A375 (cell line): ENCODE data around the gene CBX5. TPM values are rescaled to one million over a fixed set of nuclear protein-coding genes. Genes with fewer than 3 reads are reported as not detected.

ENCODE experiments used
- small RNA-seq: library from RNA; depleted of rRNA; stranded (forward); fragments of <200 nt; gene quantifications from one replicate; pipeline ENCODE3, GENCODE V24; 2014
- total RNA-seq: library from RNA; depleted of rRNA; stranded (reverse); fragments of >200 nt; shearing (Covaris generic); gene quantifications from 2 replicates; pipeline ENCODE4 v1.2.3, GENCODE V29; 2014; rRNA removed

The CBX5 gene
- 41.9 and 47.0 TPM in 2 replicates for total RNA-seq

DNA sequence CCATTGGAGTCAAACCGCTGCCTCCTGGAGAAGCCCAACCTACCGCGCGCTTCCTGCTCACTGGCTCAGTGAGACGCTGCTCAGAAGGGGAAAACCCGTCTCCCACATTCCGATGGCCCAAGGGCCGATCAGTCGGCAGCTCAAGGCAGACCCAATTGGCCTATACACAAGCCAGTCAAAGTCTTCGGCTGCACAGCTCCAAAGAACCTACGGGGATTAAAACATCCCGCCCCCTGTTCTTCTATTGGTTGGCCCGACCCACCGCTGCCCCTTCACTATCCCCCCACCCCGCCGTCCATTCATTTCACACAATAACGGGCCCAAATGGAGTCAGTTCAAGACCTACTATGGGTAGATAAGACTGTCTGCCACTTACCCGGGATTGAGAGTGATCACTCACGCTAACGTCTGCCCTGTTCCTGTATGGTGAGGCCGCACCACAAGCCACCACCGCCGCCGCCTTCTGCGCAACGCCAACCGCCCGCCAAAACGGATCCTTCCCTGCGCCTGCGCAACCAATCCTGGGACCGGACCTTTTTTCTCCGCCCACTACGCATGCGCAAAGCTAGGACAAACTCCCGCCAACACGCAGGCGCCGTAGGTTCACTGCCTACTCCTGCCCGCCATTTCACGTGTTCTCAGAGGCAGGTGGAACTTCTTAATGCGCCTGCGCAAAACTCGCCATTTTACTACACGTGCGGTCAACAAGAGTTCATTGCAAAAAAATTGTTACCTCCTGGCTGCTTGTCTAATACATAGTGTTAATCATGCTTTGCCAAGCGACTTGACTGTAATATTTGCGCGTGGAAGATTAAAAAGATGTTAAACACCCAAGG is at the start of gene CBX5:
Gene CBX5, minus strand, starts transcription at position 491 of the 836 bp plus-strand sequence. CDS start 22,472 bp downstream, outside the sequence.

DNA sequence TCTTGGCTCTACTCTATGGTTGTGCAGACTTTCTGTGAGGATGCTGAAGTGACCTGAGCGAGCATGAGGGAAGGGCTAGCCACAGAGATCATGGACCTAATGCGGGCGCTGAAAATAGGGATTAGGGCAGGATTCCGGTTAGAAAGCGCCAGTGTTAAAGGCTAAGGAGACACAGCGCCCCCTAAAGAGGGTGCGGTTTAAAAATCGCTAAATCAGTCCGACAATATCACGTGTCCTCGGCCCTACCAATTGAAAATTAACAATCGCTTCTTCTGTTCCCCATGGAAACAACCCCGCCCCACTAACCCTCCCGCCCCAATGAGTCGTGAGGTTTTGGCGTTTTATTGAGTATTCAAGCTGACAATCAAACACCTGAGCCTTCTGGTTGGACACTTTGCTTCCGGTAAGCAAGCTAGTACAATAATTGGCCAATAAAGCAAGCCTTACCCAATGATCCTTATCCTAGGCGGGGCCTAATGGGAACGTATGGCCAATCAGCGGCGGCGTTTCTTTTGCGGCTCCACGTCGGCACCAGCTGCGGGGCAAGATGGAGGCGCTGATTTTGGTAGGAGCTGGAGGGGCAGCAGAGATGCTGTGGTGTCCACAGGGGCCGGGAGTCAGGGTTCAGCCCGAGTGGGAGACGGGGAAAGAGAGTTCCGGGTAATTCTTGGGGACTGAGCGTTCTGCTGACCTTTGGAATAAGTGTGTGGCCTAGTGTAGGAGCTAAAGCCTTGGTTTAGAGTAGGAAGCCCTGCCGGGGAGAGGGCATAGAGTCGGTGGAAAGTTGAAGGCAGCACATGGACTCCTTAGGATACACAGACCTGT is 44.9 kb upstream of the CBX5 start, which contains the start of gene COPZ1:
Gene COPZ1, plus strand, starts transcription at position 515 of the 825 bp plus-strand sequence. Its CDS starts 33 bp downstream, at position 548.

DNA sequence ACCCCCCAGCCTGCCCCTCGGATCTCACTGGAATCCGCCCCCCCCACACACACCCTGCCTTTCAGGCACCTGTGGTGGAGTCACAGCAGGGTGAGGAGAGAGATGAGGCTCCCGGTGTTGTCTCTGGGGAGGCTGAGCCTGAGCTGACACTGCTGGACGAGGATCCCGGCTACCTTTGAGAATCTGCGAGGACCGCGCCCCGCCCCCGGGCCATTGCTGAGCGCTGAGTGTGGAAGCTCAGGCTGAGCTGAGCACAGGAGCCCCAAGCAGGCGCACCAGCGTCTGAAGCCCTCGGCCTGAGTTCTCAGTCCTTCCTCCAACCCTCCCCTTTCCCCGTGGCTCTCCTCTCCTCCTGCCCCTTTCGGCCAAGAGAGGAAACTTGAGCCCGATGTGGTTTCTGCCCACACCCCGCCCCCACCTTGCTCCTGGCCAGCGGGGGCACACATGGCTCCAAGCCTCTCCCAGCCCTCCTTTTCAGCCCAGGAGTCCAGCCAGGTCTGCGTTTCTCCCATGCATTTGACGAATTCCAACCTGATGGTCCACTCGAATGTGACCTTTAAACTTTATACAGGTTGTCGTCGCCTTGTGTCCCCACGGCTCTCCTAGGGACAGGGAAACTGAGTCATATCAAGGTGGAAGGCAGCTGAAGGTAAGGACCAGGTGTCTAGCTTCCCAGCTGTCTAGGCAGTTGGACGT is 21.0 kb upstream of the CBX5 start, which contains the start of gene NFE2:
Gene NFE2, minus strand, starts transcription at position 284 of the 696 bp plus-strand sequence. CDS start 5,767 bp downstream, outside the sequence.

DNA sequence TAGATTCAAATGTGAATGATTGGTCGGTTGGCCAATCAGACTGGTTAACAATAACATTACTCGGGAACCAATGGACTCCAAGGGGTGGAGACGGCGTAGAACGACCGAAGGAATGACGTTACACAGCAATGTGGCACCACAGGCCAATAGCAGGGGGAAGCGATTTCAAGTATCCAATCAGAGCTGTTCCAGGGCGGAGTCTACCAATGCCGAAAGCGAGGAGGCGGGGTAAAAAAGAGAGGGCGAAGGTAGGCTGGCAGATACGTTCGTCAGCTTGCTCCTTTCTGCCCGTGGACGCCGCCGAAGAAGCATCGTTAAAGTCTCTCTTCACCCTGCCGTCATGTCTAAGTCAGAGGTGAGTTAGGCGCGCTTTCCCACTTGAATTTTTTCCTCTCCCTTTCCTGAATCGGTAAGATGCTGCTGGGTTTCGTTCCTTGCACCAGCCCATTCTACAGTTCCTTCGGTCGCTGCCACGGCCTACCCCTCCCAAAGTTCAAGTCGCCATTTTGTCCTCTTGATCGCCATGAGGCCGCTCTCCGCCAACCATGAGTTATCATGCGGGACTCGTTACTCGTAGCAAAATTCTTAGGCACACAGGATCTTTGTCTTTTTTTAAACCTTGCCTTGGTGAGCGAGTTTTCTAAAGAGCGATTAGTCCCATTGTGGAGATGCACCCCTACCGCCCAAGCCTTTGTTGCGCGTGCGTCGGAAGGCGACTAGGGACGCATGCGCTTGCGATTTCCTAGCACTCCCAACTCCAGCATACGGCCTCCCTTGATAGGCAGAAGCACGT is 742 bp upstream of the CBX5 start, which contains the start of gene HNRNPA1:
Gene HNRNPA1, plus strand, starts transcription at position 259 of the 793 bp plus-strand sequence. Its CDS starts 82 bp downstream, at position 341.

Small RNA genes lying within 50 kb of the gene (small RNA-seq; reads per million reads assigned to genes)
- gene RN7SL390P (not detected), gene RNU6-950P (not detected)

Other genes starting within 250 kb of the CBX5 start
- gene HOXC5, start 247.1 kb downstream of the CBX5 start, total RNA-seq, result 0.19 and 0.58 TPM in 2 replicates
- 2.3 and 4.3 TPM in 2 replicates for gene HOXC4, start 226.3 kb downstream of the CBX5 start, total RNA-seq
- 85.1 and 86.0 TPM in 2 replicates for gene SMUG1, start 91.1 kb downstream of the CBX5 start, total RNA-seq
- 908 and 1,020 TPM in 2 replicates for gene HNRNPA1, start 604 bp upstream of the CBX5 start, total RNA-seq
- gene NFE2, start 20.9 kb upstream of the CBX5 start, total RNA-seq, result 1.8 and 2.5 TPM in 2 replicates
- 139 and 160 TPM in 2 replicates for gene COPZ1, start 45.0 kb upstream of the CBX5 start, total RNA-seq
- gene GPR84, start 84.4 kb upstream of the CBX5 start, total RNA-seq, result 0.16 TPM in 1 of 2 replicates, not detected in the other
- gene ZNF385A, start 104.6 kb upstream of the CBX5 start, total RNA-seq, result 7.3 and 8.1 TPM in 2 replicates
- 93.5 and 94.4 TPM in 2 replicates for gene ITGA5, start 139.1 kb upstream of the CBX5 start, total RNA-seq
- 115 and 161 TPM in 2 replicates for gene GTSF1, start 193.5 kb upstream of the CBX5 start, total RNA-seq
- gene NCKAP1L, start 217.6 kb upstream of the CBX5 start, total RNA-seq, result not detected in 2 replicates